Activated CD8-positive, alpha-beta memory T cell treated with anti-CD3 and anti-CD28 coated beads, Interleukin-2, amount 50 U/mL, for 48 hours (primary cell): ENCODE measurements around the gene TNFAIP2.
"Not testable (repeated sequence)": the region's sequence is repeated elsewhere in the genome, so short reads cannot be mapped to it uniquely, and the experiment has no call there.

Experiments used
- DNase-seq: peaks from one replicate; pipeline ENCODE4 v3.0.0-alpha.2; 2020

TNFAIP2 gene

GRCh38 chr14:103157969-103158368 lies 34.7 kb downstream of the TNFAIP2 start:
- DNase-seq, result peak; percentile 29

- DNase-seq, result no peak
Observed at GRCh38 chr14:103158688-103159087, 35.4 kb downstream of the TNFAIP2 start.

GRCh38 chr14:103160321-103161053 lies 37.2 kb downstream of the TNFAIP2 start:
- DNase-seq, result peak; percentile 37

DNA sequence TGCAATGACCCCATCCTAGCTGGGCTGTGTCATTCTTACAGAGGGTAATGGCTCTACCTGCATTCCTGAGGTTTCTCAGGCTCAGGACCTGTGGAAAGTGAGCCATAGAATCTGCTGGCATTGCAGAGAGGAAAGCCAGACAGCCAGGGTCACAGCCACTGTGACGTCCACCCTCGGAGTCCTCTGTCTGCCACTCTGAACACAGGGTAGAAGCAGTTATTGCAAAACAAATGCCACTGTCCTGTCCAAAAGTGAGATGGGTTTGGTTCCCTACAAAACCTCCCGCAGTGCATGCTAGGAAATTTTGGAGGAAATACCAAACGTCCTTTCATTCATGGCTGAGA lies 37.8 kb downstream of the TNFAIP2 start:
- DNase-seq, result peak; percentile 12

DNA sequence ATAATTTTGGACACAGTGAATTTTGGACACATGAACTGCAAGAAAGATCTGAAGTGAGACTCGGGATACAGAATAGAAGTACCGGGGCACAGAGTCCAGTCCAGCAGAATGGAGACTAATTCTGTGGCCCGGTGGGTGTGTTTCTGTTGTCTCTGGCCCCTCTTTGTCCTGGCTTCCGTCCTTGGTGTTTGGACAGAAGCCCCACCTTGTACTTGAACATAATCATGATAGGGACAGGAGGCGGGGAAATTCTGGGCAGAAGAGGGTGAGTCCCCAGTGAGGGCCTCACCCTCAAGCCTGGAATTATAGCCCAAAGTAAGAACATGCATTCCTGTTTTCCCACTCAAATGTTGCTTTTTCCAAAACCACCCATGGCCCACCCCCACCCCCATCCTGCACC lies 39.9 kb downstream of the TNFAIP2 start:
- peak; percentile 7 for DNase-seq

DNA sequence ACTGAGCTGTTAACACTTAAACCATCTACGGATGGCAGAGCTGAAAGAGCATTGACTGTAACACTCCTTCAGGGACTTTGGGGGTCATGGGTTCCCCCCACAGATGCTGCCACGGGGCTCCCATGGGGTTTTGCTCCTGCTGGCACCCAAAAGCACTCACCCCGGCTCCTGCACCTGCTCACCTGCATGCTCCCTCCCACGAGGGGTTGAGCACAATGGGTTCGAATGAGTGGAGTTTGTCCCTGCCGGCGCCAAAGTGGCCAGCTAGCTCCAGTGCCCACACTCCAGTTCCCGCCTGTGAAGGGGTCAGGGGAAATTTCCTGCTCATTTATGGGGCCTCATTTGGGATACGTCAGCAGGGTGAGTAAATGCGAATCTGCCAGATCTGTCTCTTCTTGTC lies 40.7 kb downstream of the TNFAIP2 start:
- peak; percentile 20 for DNase-seq

DNA sequence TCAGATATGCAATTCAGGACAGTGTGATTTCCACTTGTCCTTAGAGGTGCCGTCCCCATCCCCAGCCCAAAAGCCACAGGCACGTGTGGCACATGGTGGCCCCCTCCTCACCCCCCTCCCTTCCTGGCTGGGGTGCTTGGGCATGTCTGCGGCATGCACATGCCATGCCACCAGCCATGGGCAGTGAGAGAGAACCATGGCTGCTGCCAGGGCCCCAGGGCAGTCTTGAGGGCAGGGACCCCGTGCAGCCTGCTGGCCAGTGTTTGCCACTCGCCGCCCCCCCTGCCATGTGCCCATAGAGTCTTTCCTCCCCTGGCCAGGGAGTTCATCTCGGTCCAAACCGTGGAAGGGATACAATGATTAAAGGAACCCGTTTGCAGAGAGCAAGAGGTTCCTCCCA lies 41.5 kb downstream of the TNFAIP2 start:
- peak; percentile 13 for DNase-seq

- peak; percentile 32 for DNase-seq
Observed at GRCh38 chr14:103165323-103165722, 42.1 kb downstream of the TNFAIP2 start.

DNA sequence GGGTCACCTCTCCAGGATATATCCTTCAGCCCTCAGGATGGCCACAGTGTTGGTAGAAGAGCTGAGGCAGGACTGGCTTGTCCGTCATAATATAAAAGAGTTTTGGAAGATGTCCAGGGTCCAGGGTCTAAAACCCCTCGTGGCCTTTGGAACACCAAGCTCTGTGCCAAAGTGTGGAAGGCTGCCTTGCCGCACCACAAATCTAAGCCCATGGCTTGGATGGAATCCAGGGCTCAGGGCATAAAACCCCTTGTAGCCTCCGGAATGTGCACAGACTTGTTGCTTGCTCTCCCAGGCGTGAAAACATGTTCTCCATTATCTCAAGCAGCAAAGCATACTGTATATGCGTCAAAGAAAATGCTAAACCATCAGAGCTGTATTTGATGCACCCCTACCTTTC lies 46.7 kb downstream of the TNFAIP2 start:
- DNase-seq, result peak; percentile 15

DNA sequence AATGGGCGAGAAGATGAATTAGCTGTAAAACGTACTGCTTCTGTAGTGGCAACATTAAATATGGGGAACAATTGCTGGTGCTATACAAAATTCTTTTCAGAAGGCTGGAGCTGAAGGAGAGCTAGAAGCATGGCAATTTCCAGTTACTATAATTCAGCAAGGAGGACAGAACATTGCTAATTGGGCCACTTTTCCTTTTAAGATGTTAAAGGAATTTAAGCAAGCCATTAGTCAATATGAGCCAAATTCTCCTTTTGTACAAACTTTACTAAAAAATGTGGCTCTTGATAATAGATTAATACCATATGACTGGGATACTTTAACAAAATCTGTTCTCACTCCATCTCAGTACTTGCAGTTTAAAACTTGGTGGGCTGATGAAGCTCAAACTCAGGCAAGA lies 47.9 kb downstream of the TNFAIP2 start:
- DNase-seq, result not testable (repeated sequence)

DNA sequence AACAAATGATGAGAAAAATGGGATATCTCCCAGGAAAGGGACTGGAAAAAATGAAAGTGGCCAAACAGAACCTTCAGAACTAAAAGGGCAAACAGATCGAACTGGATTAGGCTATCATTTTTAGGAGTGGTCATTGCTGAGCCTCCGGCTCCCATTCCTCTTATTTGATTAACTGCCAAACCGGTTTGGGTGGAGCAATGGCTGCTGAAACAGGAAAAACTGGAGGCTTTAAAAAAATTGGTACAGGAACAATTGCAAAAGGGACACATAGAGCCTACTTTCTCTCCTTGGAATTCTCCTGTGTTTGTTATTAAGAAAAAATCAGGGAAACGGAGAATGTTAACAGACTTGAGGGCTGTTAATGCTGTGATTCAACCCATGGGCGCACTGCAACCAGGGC lies 49.7 kb downstream of the TNFAIP2 start:
- no peak for DNase-seq

DNA sequence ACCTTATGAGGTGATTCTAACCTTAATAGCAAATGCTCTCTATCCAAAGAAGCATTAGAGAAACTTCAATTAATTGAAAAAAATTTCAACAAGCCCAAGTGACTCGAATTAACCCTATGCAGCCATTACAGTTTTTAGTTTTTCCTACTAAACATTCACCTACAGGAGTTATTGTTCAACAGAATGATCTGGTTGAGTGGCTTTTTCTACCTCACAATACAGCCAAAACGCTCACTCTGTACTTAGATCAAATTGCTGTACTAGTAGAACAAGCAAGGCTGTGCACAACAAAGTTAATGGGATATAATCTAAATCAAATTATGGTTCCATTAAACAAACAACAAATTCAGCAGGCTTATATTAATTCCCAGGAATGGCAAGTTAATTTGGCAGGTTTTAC lies 50.6 kb downstream of the TNFAIP2 start:
- DNase-seq, result not testable (repeated sequence)

DNA sequence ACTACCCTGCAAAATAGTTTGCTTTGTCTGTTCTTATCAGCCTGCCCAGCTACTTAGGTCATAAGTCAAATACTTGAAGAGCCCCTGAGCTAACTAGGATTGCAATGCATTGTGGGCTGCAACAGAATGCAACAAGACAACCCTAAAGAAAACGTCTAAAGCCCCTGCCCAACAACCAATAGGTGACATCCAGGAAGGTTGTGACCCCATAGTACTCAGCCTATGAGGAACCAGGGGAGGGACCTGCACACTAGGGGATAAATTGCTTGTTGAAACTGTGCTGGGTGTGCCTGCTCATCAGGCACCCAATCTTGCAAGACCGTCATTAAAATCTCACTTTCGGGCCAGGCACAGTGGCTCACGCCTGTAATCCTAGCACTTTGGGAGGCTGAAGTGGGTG lies 52.9 kb downstream of the TNFAIP2 start:
- DNase-seq, result not testable (repeated sequence)

GRCh38 chr14:103177376-103177775 lies 54.1 kb downstream of the TNFAIP2 start:
- no peak for DNase-seq

GRCh38 chr14:103178521-103178920 lies 55.3 kb downstream of the TNFAIP2 start:
- no peak for DNase-seq

GRCh38 chr14:103179094-103179493 lies 55.8 kb downstream of the TNFAIP2 start:
- no peak for DNase-seq

DNA sequence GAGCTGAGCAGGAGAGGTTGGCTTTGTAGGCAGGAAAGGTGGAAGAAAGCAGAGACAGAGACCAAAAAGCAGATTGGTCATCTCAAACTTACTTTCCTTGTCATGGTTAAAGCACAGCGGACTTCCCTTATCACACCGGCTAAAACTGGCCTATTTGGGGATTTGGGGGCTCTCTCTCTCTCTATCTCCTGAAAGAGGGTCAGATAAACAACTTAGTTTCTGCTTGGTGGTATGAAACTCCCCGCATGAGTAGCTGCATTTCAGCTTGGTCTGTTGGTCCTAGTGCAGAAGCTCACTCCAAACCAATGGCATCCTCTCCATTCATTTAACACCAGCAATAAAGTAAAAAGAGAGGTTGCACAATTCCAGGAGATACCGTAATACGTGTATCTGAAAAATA lies 57.1 kb downstream of the TNFAIP2 start:
- DNase-seq, result no peak

- DNase-seq, result no peak
Observed at GRCh38 chr14:103184046-103184445, 60.8 kb downstream of the TNFAIP2 start.

DNA sequence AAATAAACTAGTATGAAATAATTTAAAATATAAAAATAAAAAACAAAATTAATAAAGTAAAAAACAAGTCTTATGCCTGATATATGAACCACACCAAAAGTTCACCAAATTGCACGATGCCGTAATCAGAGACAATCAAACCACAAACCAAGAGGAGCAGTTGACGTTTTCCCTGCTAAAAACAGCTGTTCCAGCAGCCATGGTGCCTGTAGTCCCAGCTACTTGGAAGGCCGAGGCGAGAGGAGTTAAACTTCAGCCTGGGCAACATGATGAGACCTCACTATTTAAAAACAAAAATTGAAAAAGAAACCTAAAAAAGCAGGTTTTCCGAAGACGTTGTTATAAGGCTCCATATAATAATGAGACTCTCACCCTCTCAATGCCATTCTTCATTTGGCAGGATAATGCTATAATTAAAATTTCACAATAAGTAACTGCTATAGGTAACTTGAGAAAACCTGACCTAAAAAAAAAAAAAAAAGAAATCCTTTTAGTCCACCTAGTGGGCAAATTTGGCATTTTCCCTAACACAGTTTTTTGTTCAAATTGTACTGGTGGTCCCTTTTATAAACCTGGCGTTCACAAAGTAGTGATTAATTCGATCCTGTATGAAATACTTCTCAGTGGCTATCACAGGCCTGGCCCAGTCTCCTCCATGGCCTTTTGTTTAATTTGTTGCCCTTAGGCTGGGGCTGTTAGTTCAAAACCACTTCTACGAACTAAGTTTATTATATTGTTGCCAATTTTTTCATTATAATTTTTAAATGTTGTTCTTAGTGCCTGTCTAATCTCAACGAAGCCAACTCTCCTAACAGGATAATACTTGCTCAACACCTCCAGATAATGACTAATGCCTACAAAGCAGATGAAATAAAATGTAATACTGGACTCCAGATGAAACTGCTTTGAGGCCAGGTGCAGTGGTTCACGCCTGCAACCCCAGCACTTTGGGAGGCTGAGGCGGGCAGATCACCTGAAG lies 62.1 kb downstream of the TNFAIP2 start:
- no peak for DNase-seq

GRCh38 chr14:103186241-103186822 lies 63.1 kb downstream of the TNFAIP2 start:
- no peak for DNase-seq
